BLaER1 (cell line): ENCODE data around the gene HMG20A.

Experiments
- H3K27ac ChIP-seq: shearing (Covaris generic); formaldehyde crosslinking; 2 replicates; pipeline ENCODE4 v1.8.1; 2022
- H3K27me3 ChIP-seq: shearing (Covaris generic); formaldehyde crosslinking; 2 replicates; pipeline ENCODE4 v1.8.1; 2022
- H3K36me3 ChIP-seq: shearing (Covaris generic); formaldehyde crosslinking; 2 replicates; pipeline ENCODE4 v1.8.1; 2022
- H3K4me1 ChIP-seq: shearing (Covaris generic); formaldehyde crosslinking; 2 replicates; pipeline ENCODE4 v1.8.1; 2022
- H3K4me2 ChIP-seq: shearing (Covaris generic); formaldehyde crosslinking; 2 replicates; pipeline ENCODE4 v1.8.1; 2022
- H3K4me3 ChIP-seq: shearing (Covaris generic); formaldehyde crosslinking; 2 replicates; pipeline ENCODE4 v1.8.1; 2022
- H3K9ac ChIP-seq: shearing (Covaris generic); formaldehyde crosslinking; 2 replicates; pipeline ENCODE4 v1.8.1; 2022
- H3K9me3 ChIP-seq: shearing (Covaris generic); formaldehyde crosslinking; 2 replicates; pipeline ENCODE4 v1.8.1; 2022
- H4K20me1 ChIP-seq: shearing (Covaris generic); formaldehyde crosslinking; 2 replicates; pipeline ENCODE4 v1.8.1; 2022
- Cebpa-rat ChIP-seq: shearing (Covaris generic); IDR thresholded peaks from 2 replicates; pipeline ENCODE4 v1.8.1; 2022

The HMG20A gene

GRCh38 chr15:77473328-77473727 lies 52.6 kb downstream of the HMG20A start:
- TF ChIP-seq Cebpa-rat = no peak
- no peaks in the 10 kb centered on the region for H3K27me3 ChIP-seq
- no peak overlapping the region for H3K4me2 ChIP-seq
- H3K9me3 ChIP-seq = no peaks in the 10 kb centered on the region
- no peaks in the 10 kb centered on the region for H3K4me1 ChIP-seq
- H3K27ac ChIP-seq = no peak overlapping the region
- H3K9ac ChIP-seq = no peak overlapping the region
- H3K4me3 ChIP-seq = no peak overlapping the region
- no peaks in the 10 kb centered on the region for H4K20me1 ChIP-seq
- peaks cover 87% of the 10 kb centered on the region for H3K36me3 ChIP-seq

- Histone ChIP-seq H4K20me1 (no peaks in the 10 kb centered on the region), H3K4me2 (no peak overlapping the region), H3K27ac (no peak overlapping the region), H3K9me3 (no peaks in the 10 kb centered on the region), H3K9ac (no peak overlapping the region), H3K36me3 (peaks cover 87% of the 10 kb centered on the region), H3K4me3 (no peak overlapping the region), H3K4me1 (no peaks in the 10 kb centered on the region), H3K27me3 (no peaks in the 10 kb centered on the region)
- no peak for TF ChIP-seq Cebpa-rat
These were observed 53.8 kb downstream of the HMG20A start for GRCh38 chr15:77474310-77474988.

GRCh38 chr15:77475001-77475400 lies 54.3 kb downstream of the HMG20A start:
- Histone ChIP-seq H3K36me3 (peaks cover 87% of the 10 kb centered on the region), H3K4me3 (no peak overlapping the region), H3K9me3 (no peaks in the 10 kb centered on the region), H3K27me3 (no peaks in the 10 kb centered on the region), H3K4me1 (no peaks in the 10 kb centered on the region), H3K4me2 (no peak overlapping the region), H4K20me1 (no peaks in the 10 kb centered on the region), H3K27ac (no peak overlapping the region), H3K9ac (no peak overlapping the region)
- no peak for TF ChIP-seq Cebpa-rat

GRCh38 chr15:77475898-77476297 lies 55.2 kb downstream of the HMG20A start:
- Histone ChIP-seq H3K4me2 (no peak overlapping the region), H3K36me3 (peaks cover 89% of the 10 kb centered on the region), H3K4me1 (no peaks in the 10 kb centered on the region), H3K27me3 (no peaks in the 10 kb centered on the region), H3K4me3 (no peak overlapping the region), H3K9me3 (no peaks in the 10 kb centered on the region), H4K20me1 (no peaks in the 10 kb centered on the region), H3K9ac (no peak overlapping the region), H3K27ac (no peak overlapping the region)
- TF ChIP-seq Cebpa-rat = no peak

- no peak for TF ChIP-seq Cebpa-rat
- Histone ChIP-seq H3K4me2 (no peak overlapping the region), H3K9ac (no peak overlapping the region), H3K4me1 (no peaks in the 10 kb centered on the region), H4K20me1 (no peaks in the 10 kb centered on the region), H3K36me3 (peaks cover 87% of the 10 kb centered on the region), H3K4me3 (no peak overlapping the region), H3K9me3 (no peaks in the 10 kb centered on the region), H3K27ac (no peak overlapping the region), H3K27me3 (no peaks in the 10 kb centered on the region)
These were observed 56.3 kb downstream of the HMG20A start for GRCh38 chr15:77476995-77477394.

- no peak overlapping the region for H3K4me3 ChIP-seq
- no peak for TF ChIP-seq Cebpa-rat
- no peak overlapping the region for H3K27ac ChIP-seq
- H3K36me3 ChIP-seq = peaks cover 89% of the 10 kb centered on the region
- H3K9ac ChIP-seq = no peak overlapping the region
- H3K4me1 ChIP-seq = no peaks in the 10 kb centered on the region
- H3K4me2 ChIP-seq = no peak overlapping the region
- no peaks in the 10 kb centered on the region for H4K20me1 ChIP-seq
- no peaks in the 10 kb centered on the region for H3K27me3 ChIP-seq
- no peaks in the 10 kb centered on the region for H3K9me3 ChIP-seq
These were observed 57.4 kb downstream of the HMG20A start for GRCh38 chr15:77478051-77478450.

- TF ChIP-seq Cebpa-rat = no peak
- H3K36me3 ChIP-seq = peaks cover 90% of the 10 kb centered on the region
These were observed 58.3 kb downstream of the HMG20A start for GRCh38 chr15:77479015-77479414.

GRCh38 chr15:77480859-77481633 lies 60.4 kb downstream of the HMG20A start:
- peaks cover 87% of the 10 kb centered on the region for H3K36me3 ChIP-seq
- no peak overlapping the region for H3K27ac ChIP-seq
- no peaks in the 10 kb centered on the region for H3K4me1 ChIP-seq

More at GRCh38 chr15:77479015-77479414, 58.3 kb downstream of the HMG20A start:
- H3K27me3 ChIP-seq = no peaks in the 10 kb centered on the region
- H3K4me3 ChIP-seq = no peak overlapping the region
- no peaks in the 10 kb centered on the region for H3K4me1 ChIP-seq
- H3K4me2 ChIP-seq = no peak overlapping the region
- no peak overlapping the region for H3K27ac ChIP-seq
- H4K20me1 ChIP-seq = no peaks in the 10 kb centered on the region
- H3K9me3 ChIP-seq = no peaks in the 10 kb centered on the region
- H3K9ac ChIP-seq = no peak overlapping the region

GRCh38 chr15:77481670-77482069 lies 61.0 kb downstream of the HMG20A start:
- no peak overlapping the region for H3K4me2 ChIP-seq
- H3K36me3 ChIP-seq = peaks cover 92% of the 10 kb centered on the region
- H3K27ac ChIP-seq = no peak overlapping the region

More at GRCh38 chr15:77480859-77481633, 60.4 kb downstream of the HMG20A start:
- H4K20me1 ChIP-seq = no peaks in the 10 kb centered on the region
- no peaks in the 10 kb centered on the region for H3K9me3 ChIP-seq
- TF ChIP-seq Cebpa-rat = no peak
- H3K27me3 ChIP-seq = no peaks in the 10 kb centered on the region
- no peak overlapping the region for H3K4me2 ChIP-seq
- H3K9ac ChIP-seq = no peak overlapping the region
- H3K4me3 ChIP-seq = no peak overlapping the region

GRCh38 chr15:77482570-77482969 lies 61.9 kb downstream of the HMG20A start:
- Histone ChIP-seq H3K9ac (no peak overlapping the region), H3K27me3 (no peaks in the 10 kb centered on the region), H3K4me3 (no peak overlapping the region), H4K20me1 (no peaks in the 10 kb centered on the region), H3K36me3 (peaks cover 91% of the 10 kb centered on the region), H3K4me2 (no peak overlapping the region), H3K27ac (no peak overlapping the region), H3K9me3 (no peaks in the 10 kb centered on the region), H3K4me1 (peaks cover 14% of the 10 kb centered on the region)
- no peak for TF ChIP-seq Cebpa-rat

More at GRCh38 chr15:77481670-77482069, 61.0 kb downstream of the HMG20A start:
- H3K9ac ChIP-seq = no peak overlapping the region
- H3K4me1 ChIP-seq = peaks cover 5% of the 10 kb centered on the region
- TF ChIP-seq Cebpa-rat = no peak
- no peaks in the 10 kb centered on the region for H4K20me1 ChIP-seq
- no peaks in the 10 kb centered on the region for H3K9me3 ChIP-seq
- no peak overlapping the region for H3K4me3 ChIP-seq
- H3K27me3 ChIP-seq = no peaks in the 10 kb centered on the region
